WTC11 (cell line): ENCODE measurements around the gene AVPR2. TPM values are rescaled to one million over a fixed set of nuclear protein-coding genes. Genes with fewer than 3 reads are reported as not detected.

Source experiments
- ATAC-seq: fragments of 200-7000 bp; cut with Tn5 transposase; 2 replicates; pipeline ENCODE4 v1.10.0; 2021; ENCODE audit warnings: mild to moderate bottlenecking, moderate library complexity
- CTCF ChIA-PET: fragments of 300-600 bp; sonication (Branson Sonifier 250); formaldehyde crosslinking; loops from one replicate; lab custom pipeline; 2021; ENCODE audit warnings: antibody characterized with exemption; lab: Charles Lee
- POLR2A ChIA-PET: fragments of 350-600 bp; sonication (Branson Sonifier 250); formaldehyde crosslinking; loops from one replicate; lab custom pipeline; 2021; ENCODE audit warnings: antibody characterized with exemption; lab: Charles Lee
- DNase-seq: peaks from one replicate; pipeline ENCODE4 v3.0.0; 2021; ENCODE audit warnings: low spot score
- H3K27ac Mint-ChIP-seq: 2 replicates; pipeline ENCODE4 v1.8.0; 2021; ENCODE audit warnings: mixed read lengths
- H3K27me3 Mint-ChIP-seq: 2 replicates; pipeline ENCODE4 v1.8.0; 2021; ENCODE audit warnings: low read depth, mild to moderate bottlenecking, moderate library complexity, mixed read lengths
- H3K36me3 Mint-ChIP-seq: 2 replicates; pipeline ENCODE4 v1.8.0; 2021; ENCODE audit warnings: mixed read lengths
- H3K4me1 Mint-ChIP-seq: 2 replicates; pipeline ENCODE4 v1.8.0; 2022; ENCODE audit warnings: mixed read lengths
- H3K4me3 Mint-ChIP-seq: 2 replicates; pipeline ENCODE4 v1.8.0; 2021; ENCODE audit warnings: mild to moderate bottlenecking, moderate library complexity, mixed read lengths
- H3K9me3 Mint-ChIP-seq: 2 replicates; pipeline ENCODE4 v1.8.0; 2021; ENCODE audit warnings: mixed read lengths
- CBFB ChIP-seq: sonication (generic); formaldehyde crosslinking; IDR thresholded peaks from 2 replicates; pipeline ENCODE4 v1.8.1; 2022; ENCODE audit warnings: mild to moderate bottlenecking, low read depth, missing genetic modification reagents
- CREM ChIP-seq: sonication (generic); formaldehyde crosslinking; IDR thresholded peaks from 2 replicates; pipeline ENCODE4 v1.8.1; 2022; ENCODE audit warnings: mild to moderate bottlenecking, missing genetic modification reagents, moderate library complexity
- CTCF ChIP-seq: fragments of 200-600 bp; IDR thresholded peaks from 2 replicates; pipeline ENCODE4 v1.8.0; 2022; ENCODE audit warnings: antibody characterized with exemption
- E2F1 ChIP-seq: sonication (generic); formaldehyde crosslinking; IDR thresholded peaks from 2 replicates; pipeline ENCODE4 v1.8.0; 2022; ENCODE audit warnings: mild to moderate bottlenecking, missing genetic modification reagents
- ELF4 ChIP-seq: sonication (generic); formaldehyde crosslinking; IDR thresholded peaks from 2 replicates; pipeline ENCODE4 v1.8.1; 2022; ENCODE audit warnings: low read depth, mild to moderate bottlenecking, moderate library complexity, missing genetic modification reagents
- ETV6 ChIP-seq: sonication (generic); formaldehyde crosslinking; IDR thresholded peaks from 2 replicates; pipeline ENCODE4 v1.8.1; 2022; ENCODE audit warnings: mild to moderate bottlenecking, missing genetic modification reagents
- GTF2I ChIP-seq: fragments of 250-450 bp; sonication (Bioruptor Pico); conservative IDR thresholded peaks from 2 replicates; pipeline ENCODE4 v1.4.0; 2021; ENCODE audit warnings: mild to moderate bottlenecking
- JAZF1 ChIP-seq: fragments of 250-450 bp; sonication (Bioruptor Pico); IDR thresholded peaks from 2 replicates; pipeline ENCODE4 v1.9.0; 2021; ENCODE audit warnings: moderate library complexity, mild to moderate bottlenecking, inconsistent platforms
- NFE2L1 ChIP-seq: sonication (generic); formaldehyde crosslinking; IDR thresholded peaks from 2 replicates; pipeline ENCODE4 v1.8.1; 2023; ENCODE audit warnings: missing genetic modification reagents
- RELA ChIP-seq: sonication (generic); formaldehyde crosslinking; IDR thresholded peaks from 2 replicates; pipeline ENCODE4 v1.8.1; 2022; ENCODE audit warnings: missing genetic modification reagents, mild to moderate bottlenecking, borderline replicate concordance
- ZNF232 ChIP-seq: sonication (generic); formaldehyde crosslinking; IDR thresholded peaks from 2 replicates; pipeline ENCODE4 v1.8.0; 2022; ENCODE audit warnings: mild to moderate bottlenecking, missing genetic modification reagents
- ZNF416 ChIP-seq: fragments of 250-450 bp; sonication (Bioruptor Pico); IDR thresholded peaks from 2 replicates; pipeline ENCODE4 v1.9.0; 2021; ENCODE audit warnings: mild to moderate bottlenecking, inconsistent platforms
- ZNF425 ChIP-seq: fragments of 250-450 bp; sonication (Bioruptor Pico); conservative IDR thresholded peaks from 2 replicates; pipeline ENCODE4 v1.9.0; 2021; ENCODE audit warnings: mild to moderate bottlenecking
- total RNA-seq: library from RNA; stranded (reverse); gene quantifications from 3 replicates; pipeline ENCODE4 v1.2.3, GENCODE V29; 2021
- TF ChIP-seq, protein P1 (sequence below): sonication (generic); formaldehyde crosslinking; IDR thresholded peaks from 2 replicates; pipeline ENCODE4 v1.8.1; 2022; ENCODE audit warnings: mild to moderate bottlenecking, moderate library complexity, missing genetic modification reagents
- TF ChIP-seq, protein P2 (sequence below): sonication (generic); formaldehyde crosslinking; IDR thresholded peaks from 2 replicates; pipeline ENCODE4 v1.8.0; 2022; ENCODE audit warnings: mild to moderate bottlenecking, missing genetic modification reagents

AVPR2 gene
- total RNA-seq, 1 experiment from 2014 or later, result 0.11 TPM

GRCh38 chrX:153908219-153908860, 3.9 kb downstream of the AVPR2 start:
- ATAC-seq (no peak), DNase-seq (no peak)
- Mint-ChIP-seq H3K27ac (no peak overlapping the region), H3K36me3 (no peaks in the 10 kb centered on the region), H3K9me3 (no peaks in the 10 kb centered on the region), H3K4me3 (no peak overlapping the region), H3K4me1 (peaks cover 6% of the 10 kb centered on the region), H3K27me3 (no peaks in the 10 kb centered on the region; the same call in 1 of the 2 replicates)
- ChIA-PET CTCF (interaction anchor here (0.5 to 2.1 kb wide), 6 partner anchors 8 to 52 kb away, joined by 3 to 13 read pairs (median 5); no protein-coding TSS in a partner anchor), POLR2A (interaction anchor here (0.6 to 0.9 kb wide), 2 partner anchors 22 to 80 kb away, joined by 3 read pairs; partner anchors contain the start of gene L1CAM)
- TF ChIP-seq GTF2I (CRISPR knock-in tag) (no peak), NFE2L1 (no peak), ZNF416 (CRISPR knock-in tag) (no peak), JAZF1 (no peak), E2F1 (CRISPR knock-in tag) (no peak), ZNF232 (CRISPR knock-in tag) (no peak), CBFB (CRISPR knock-in tag) (no peak)
- TF ChIP-seq, protein P1, sequence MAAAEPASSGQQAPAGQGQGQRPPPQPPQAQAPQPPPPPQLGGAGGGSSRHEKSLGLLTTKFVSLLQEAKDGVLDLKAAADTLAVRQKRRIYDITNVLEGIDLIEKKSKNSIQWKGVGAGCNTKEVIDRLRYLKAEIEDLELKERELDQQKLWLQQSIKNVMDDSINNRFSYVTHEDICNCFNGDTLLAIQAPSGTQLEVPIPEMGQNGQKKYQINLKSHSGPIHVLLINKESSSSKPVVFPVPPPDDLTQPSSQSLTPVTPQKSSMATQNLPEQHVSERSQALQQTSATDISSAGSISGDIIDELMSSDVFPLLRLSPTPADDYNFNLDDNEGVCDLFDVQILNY, result no peak
- TF ChIP-seq, all 79 proteins: peak for 0

DNA sequence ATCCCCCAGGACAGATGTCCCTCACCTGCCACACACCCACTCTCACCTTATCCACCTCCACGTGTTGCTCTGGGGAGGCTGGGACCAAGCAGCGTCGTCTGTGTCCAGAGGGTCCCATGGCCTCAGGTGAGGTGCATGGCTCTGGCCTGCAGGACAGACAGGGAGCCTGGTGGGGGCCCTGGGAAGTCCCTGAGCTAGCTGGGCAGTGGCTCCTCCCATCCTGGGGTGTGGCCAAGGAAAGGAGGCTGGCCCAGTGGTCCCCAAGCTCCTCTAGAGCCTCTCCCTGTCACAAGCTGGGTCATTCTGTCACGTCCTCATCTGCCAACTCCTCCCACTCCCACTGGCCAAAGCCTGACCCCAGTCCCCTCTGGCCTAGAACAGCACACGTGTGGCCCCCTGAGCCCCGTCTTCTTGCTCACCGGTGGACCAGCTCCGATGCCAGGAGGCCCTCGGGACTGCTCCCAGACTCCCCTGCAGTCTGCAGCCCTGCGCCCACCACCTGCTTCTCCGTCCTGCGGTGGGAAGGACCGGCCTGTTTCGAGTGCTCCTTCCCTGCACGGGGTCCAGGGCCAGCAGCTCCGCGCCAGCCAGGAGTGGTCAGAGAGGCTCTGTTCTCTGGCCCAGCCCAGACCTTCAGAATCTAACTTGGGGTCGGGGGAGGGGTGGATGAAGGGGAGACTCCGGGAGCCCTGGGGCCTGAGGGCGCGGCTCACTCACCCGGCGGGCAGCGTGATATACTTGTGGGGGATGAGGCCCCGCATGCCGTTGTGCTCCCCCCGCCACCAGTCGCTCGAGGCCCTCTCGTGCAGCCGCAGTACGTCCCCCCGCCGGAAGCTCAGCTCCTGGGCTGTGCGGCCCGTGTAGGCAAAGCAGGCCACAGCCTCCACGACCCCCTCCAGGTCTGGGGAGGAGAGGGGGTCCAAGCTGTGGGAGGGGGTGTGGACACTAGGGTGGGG, 4.8 kb downstream of the AVPR2 start:
- CTCF ChIA-PET, result interaction anchor here (0.7 to 2.1 kb wide), 5 partner anchors 9 to 38 kb away, joined by 3 to 13 read pairs (median 6); no protein-coding TSS in a partner anchor

More for the DNA sequence above, 4.8 kb downstream of the AVPR2 start:
- TF ChIP-seq CTCF, result no peak
- TF ChIP-seq RELA (CRISPR knock-in tag), result no peak
- TF ChIP-seq, protein P2, sequence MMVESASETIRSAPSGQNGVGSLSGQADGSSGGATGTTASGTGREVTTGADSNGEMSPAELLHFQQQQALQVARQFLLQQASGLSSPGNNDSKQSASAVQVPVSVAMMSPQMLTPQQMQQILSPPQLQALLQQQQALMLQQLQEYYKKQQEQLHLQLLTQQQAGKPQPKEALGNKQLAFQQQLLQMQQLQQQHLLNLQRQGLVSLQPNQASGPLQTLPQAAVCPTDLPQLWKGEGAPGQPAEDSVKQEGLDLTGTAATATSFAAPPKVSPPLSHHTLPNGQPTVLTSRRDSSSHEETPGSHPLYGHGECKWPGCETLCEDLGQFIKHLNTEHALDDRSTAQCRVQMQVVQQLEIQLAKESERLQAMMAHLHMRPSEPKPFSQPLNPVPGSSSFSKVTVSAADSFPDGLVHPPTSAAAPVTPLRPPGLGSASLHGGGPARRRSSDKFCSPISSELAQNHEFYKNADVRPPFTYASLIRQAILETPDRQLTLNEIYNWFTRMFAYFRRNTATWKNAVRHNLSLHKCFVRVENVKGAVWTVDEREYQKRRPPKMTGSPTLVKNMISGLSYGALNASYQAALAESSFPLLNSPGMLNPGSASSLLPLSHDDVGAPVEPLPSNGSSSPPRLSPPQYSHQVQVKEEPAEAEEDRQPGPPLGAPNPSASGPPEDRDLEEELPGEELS (CRISPR knock-in tag), result no peak
- TF ChIP-seq ZNF425 (CRISPR knock-in tag), result no peak
- TF ChIP-seq CREM (CRISPR knock-in tag), result no peak
- no peak for TF ChIP-seq ETV6 (CRISPR knock-in tag)
- no peak for TF ChIP-seq ELF4 (CRISPR knock-in tag)
- no peak for TF ChIP-seq ZNF416 (CRISPR knock-in tag)
- peak; percentile 47 for DNase-seq
- Mint-ChIP-seq H3K4me3 (no peak overlapping the region), H3K27me3 (no peaks in the 10 kb centered on the region; the same call in 1 of the 2 replicates), H3K9me3 (no peaks in the 10 kb centered on the region), H3K27ac (no peak overlapping the region), H3K36me3 (no peaks in the 10 kb centered on the region), H3K4me1 (no peaks in the 10 kb centered on the region; the same call in 1 of the 2 replicates)
- POLR2A ChIA-PET, result interaction anchor here (0.6 to 0.9 kb wide), 2 partner anchors 23 to 81 kb away, joined by 3 read pairs; partner anchors contain the start of gene L1CAM
- peak; percentile 76 for ATAC-seq
